ENCODE results near the gene NDC80. TPM values are rescaled to one million over a fixed set of nuclear protein-coding genes. Genes with fewer than 3 reads are reported as not detected.
"Not testable (repeated sequence)": the region's sequence is repeated elsewhere in the genome, so short reads cannot be mapped to it uniquely, and the experiment has no call there.

NDC80 gene
- 4.4 and 5.2 TPM in 2 replicates for total RNA-seq

DNA sequence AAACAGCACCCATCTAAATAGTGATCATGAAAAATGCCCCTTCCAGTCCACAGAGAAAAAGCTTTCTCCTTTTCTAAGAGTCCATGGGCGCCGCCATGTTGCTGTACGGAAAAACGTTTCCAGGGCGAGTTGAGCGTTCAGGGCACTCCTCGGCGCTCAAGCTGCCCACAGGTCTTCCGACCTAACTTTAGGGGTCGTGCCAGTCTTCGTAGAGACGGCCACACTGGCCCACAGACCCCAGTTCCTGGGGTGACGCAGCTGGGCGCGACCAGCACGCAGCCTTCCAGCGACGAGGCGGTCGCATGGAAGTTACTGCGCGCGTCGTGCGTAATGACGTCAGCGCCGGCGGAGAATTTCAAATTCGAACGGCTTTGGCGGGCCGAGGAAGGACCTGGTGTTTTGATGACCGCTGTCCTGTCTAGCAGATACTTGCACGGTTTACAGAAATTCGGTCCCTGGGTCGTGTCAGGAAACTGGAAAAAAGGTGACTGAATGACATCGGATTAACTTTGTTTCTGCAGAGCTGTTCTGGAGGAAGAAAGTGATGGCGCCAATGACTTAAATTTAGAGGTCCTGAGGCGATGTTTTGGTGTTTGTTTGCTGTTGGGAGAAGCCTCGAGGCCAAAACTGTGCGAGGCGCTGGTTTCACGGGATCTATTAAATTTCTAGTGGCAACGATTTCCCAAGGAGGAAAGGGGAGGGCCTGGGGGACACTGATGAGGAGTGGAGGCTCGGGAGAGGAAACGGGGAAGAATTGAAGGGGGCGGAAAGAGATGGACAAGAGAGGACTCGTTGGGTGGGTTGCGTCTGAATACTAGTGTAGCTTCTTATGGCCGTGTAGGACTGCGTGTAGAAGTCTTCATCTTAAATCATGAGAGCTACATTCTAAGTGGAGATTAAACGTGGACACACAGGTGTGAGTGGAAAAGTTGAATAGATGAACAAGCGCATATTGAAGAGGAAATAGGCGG is at the start of gene NDC80, which contains the start of gene METTL4:
Gene NDC80 (plus strand): TSS at position 358 of the 971 bp plus-strand sequence. CDS start 1,429 bp downstream, outside the sequence.
Gene METTL4 (minus strand): TSS at position 306 of the 971 bp plus-strand sequence. CDS start 4,289 bp downstream, outside the sequence.
- TF ChIP-seq, protein P1, sequence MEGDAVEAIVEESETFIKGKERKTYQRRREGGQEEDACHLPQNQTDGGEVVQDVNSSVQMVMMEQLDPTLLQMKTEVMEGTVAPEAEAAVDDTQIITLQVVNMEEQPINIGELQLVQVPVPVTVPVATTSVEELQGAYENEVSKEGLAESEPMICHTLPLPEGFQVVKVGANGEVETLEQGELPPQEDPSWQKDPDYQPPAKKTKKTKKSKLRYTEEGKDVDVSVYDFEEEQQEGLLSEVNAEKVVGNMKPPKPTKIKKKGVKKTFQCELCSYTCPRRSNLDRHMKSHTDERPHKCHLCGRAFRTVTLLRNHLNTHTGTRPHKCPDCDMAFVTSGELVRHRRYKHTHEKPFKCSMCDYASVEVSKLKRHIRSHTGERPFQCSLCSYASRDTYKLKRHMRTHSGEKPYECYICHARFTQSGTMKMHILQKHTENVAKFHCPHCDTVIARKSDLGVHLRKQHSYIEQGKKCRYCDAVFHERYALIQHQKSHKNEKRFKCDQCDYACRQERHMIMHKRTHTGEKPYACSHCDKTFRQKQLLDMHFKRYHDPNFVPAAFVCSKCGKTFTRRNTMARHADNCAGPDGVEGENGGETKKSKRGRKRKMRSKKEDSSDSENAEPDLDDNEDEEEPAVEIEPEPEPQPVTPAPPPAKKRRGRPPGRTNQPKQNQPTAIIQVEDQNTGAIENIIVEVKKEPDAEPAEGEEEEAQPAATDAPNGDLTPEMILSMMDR (IDR thresholded peaks at IDR 0.05; ENCODE audit: insufficient read depth, low read length, poor library complexity, severe bottlenecking) = no peak
- peak; percentile 54 for DNase-seq (ENCODE audit: low read depth)
- H3K36me3 ChIP-seq (ENCODE audit: control insufficient read depth, insufficient read depth, low read length) = no peaks in the 10 kb centered on the region
- H3K4me3 ChIP-seq (ENCODE audit: low read depth, low read length) = peak within 1 kb of the TSS; percentile 74
- H3K27me3 ChIP-seq (ENCODE audit: control insufficient read depth, insufficient read depth, low read length) = no peaks in the 10 kb centered on the region

DNA sequence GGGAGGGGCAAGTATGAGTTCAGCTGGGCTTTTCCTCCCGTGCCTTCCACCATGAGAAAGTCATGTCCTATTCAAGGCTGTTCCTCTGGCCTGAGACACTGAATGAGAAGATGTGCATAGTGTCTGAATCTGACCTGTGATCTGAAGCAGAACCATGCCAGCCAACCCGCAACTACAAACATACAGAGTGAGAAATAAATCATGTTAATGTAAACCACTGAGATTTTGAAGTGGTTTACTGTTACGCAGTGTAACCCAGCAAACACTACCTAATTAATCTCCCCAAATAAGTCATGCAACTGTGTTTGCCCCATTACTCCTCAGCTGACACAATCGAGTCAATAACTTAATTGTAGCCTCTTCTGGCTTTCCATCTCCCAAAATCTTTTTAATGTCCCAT is 49.2 kb upstream of the NDC80 start:
- TF ChIP-seq, protein P1 (IDR thresholded peaks at IDR 0.05; ENCODE audit: insufficient read depth, low read length, poor library complexity, severe bottlenecking) = no peak
- Histone ChIP-seq H3K27me3 (ENCODE audit: control insufficient read depth, insufficient read depth, low read length) (no peaks in the 10 kb centered on the region), H3K4me3 (ENCODE audit: low read depth, low read length) (no peak overlapping the region), H3K36me3 (ENCODE audit: control insufficient read depth, insufficient read depth, low read length) (no peaks in the 10 kb centered on the region)
- DNase-seq (ENCODE audit: low read depth) = no peak

DNA sequence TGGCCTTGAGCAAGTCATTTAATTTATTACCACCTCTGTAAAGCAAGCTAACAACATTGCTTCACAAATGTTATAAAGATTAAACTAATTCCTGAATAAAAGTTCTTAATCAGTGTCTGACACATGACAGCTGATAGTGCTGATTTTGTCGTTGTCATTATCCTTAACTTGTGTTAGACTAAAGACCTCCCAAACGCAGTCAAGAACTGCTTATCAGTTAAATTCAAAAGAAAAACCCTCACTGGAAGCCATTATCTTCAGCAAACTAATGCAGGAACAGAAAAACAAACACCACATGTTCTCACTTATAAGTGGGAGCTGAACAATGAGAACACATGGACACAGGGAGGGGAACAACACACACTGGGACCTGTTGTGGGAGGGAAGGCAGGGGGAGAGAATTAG is 46.6 kb upstream of the NDC80 start:
- H3K36me3 ChIP-seq (ENCODE audit: control insufficient read depth, insufficient read depth, low read length); H3K4me3 ChIP-seq (ENCODE audit: low read depth, low read length); H3K27me3 ChIP-seq (ENCODE audit: control insufficient read depth, insufficient read depth, low read length); DNase-seq (ENCODE audit: low read depth): not testable (repeated sequence)

DNA sequence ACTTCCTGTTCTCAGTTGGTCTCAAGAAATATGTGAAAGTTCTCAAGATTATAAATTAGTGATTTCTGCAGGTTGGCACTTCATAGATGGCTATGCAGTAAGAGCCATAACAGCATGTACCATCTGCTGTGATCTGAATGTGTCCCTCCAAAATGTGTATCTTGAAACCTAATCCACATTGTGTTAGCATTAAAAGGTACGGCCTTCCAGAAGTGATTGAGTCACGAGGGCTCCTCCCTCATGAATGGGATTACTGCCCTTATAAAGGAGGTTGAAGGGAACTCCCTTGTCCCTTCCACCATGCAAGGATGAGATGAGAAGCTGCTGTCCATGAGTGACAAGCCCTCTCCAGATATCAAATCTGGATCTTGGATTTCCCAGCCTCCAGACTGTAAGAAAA is 45.0 kb upstream of the NDC80 start:
- TF ChIP-seq, protein P1 (IDR thresholded peaks at IDR 0.05; ENCODE audit: insufficient read depth, low read length, poor library complexity, severe bottlenecking) = no peak
- H3K36me3 ChIP-seq (ENCODE audit: control insufficient read depth, insufficient read depth, low read length) = no peaks in the 10 kb centered on the region
- H3K27me3 ChIP-seq (ENCODE audit: control insufficient read depth, insufficient read depth, low read length) = no peaks in the 10 kb centered on the region
- H3K4me3 ChIP-seq (ENCODE audit: low read depth, low read length) = no peak overlapping the region
- DNase-seq (ENCODE audit: low read depth) = no peak

DNA sequence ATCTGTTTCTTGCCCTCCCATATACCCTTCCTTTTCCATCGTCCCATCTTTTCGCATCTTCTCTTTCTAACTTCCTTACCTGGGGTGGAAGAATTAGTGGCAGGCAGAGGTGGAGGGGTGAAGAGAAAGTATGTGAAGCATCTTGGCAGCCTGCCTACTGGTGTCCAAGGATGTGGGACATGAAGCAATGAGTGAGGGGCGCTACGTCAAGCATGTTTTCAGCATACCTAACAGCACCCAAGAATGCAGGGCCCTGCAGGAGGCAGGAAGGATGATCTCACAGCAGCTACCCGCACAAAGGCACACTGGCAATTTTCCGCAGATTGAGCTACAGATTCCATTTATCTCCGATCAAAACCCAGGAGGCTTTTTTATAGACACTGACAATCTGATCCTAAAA is 42.2 kb upstream of the NDC80 start:
- no peaks in the 10 kb centered on the region for H3K36me3 ChIP-seq (ENCODE audit: control insufficient read depth, insufficient read depth, low read length)
- TF ChIP-seq, protein P1 (IDR thresholded peaks at IDR 0.05; ENCODE audit: insufficient read depth, low read length, poor library complexity, severe bottlenecking) = no peak
- H3K27me3 ChIP-seq (ENCODE audit: control insufficient read depth, insufficient read depth, low read length) = no peaks in the 10 kb centered on the region
- peak; percentile 65 for DNase-seq (ENCODE audit: low read depth)
- no peak overlapping the region for H3K4me3 ChIP-seq (ENCODE audit: low read depth, low read length)

DNA sequence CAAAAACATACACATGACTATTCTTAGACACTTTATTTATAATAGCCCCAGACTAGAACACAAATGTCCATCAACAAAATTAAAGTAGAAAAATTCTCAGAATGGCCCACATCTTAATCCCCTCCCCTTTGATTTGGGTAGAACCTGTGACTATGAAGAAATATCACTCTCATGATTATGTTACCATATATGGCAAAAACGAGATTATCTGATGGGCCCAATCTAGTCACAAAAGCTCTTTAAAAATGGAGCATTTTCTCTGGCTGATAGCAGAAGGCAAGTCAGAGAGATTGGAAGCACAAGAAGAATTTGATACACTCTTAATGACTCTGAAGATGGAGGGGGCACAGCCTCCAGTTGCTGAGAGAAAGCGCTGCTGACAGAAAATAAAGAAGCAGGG is 39.6 kb upstream of the NDC80 start:
- no peak for DNase-seq (ENCODE audit: low read depth)
- TF ChIP-seq, protein P1 (IDR thresholded peaks at IDR 0.05; ENCODE audit: insufficient read depth, low read length, poor library complexity, severe bottlenecking) = no peak
- H3K36me3 ChIP-seq (ENCODE audit: control insufficient read depth, insufficient read depth, low read length) = no peaks in the 10 kb centered on the region
- H3K27me3 ChIP-seq (ENCODE audit: control insufficient read depth, insufficient read depth, low read length) = no peaks in the 10 kb centered on the region
- no peak overlapping the region for H3K4me3 ChIP-seq (ENCODE audit: low read depth, low read length)
